Right lobe of liver (tissue), 4 donors: Measurements from ENCODE around the gene NME4.

Experiments used
- POLR2A ChIP-seq: fragments of 450-650 bp; IDR thresholded peaks from one replicate; pipeline ENCODE4 v1.6.1; 2017; ENCODE audit warnings: antibody characterized with exemption, mild to moderate bottlenecking
- TF ChIP-seq, protein P1 (sequence below), 4 donors: fragments of 200-600 bp in 3 of 4; fragments of 450-650 bp in 1 of 4; IDR thresholded peaks; one replicate each; pipeline versions ENCODE4 v1.5.1 to v1.8.0; 2016 to 2022; ENCODE audit warnings: antibody characterized with exemption in 4 of 4, mild to moderate bottlenecking in 2 of 4
- donor health status: DM: no; HTN: no; CAD: no.
- donor health status: DM: no; HTN: no; CAD: no.
- donor health status: DM: no; HTN: yes; CAD: no.

DNA sequence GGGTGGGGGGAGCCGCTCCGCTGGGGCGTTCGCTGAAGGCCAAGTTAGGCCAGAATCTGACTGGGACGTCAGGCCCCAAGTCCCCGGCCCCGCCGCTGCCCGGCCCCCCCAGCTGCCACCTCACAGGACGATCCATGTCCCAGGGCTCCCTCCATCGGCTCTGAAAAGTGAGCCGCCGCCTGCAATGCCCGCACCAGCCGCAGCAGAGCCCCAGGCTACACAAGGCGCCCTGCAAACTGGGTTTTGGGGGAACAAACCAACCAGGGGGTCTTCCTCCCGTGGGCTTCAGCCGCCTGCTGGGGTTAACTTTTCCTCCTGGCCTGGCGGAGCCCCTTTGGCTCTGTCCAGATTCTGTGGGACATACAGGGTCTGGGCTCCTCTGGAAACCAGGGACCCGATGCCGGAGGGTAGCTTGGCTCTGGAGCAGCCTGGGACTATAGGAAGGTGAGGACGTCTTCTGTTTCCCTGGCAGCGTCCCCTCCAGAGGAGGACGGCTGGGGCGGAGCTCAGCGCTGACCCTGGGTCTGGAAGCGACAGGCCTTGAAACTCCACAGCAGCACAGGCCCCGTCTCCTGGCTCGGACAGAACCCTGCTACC lies 835 bp downstream of the NME4 start:
- TF ChIP-seq, protein P1, sequence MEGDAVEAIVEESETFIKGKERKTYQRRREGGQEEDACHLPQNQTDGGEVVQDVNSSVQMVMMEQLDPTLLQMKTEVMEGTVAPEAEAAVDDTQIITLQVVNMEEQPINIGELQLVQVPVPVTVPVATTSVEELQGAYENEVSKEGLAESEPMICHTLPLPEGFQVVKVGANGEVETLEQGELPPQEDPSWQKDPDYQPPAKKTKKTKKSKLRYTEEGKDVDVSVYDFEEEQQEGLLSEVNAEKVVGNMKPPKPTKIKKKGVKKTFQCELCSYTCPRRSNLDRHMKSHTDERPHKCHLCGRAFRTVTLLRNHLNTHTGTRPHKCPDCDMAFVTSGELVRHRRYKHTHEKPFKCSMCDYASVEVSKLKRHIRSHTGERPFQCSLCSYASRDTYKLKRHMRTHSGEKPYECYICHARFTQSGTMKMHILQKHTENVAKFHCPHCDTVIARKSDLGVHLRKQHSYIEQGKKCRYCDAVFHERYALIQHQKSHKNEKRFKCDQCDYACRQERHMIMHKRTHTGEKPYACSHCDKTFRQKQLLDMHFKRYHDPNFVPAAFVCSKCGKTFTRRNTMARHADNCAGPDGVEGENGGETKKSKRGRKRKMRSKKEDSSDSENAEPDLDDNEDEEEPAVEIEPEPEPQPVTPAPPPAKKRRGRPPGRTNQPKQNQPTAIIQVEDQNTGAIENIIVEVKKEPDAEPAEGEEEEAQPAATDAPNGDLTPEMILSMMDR (IDR thresholded peaks at IDR 0.05): peak; percentile 26 to 39 (median 31)
- no peak for TF ChIP-seq POLR2A
